Choroid plexus epithelial cell (primary cell): ENCODE data around the gene NR6A1.

ENCODE experiments used
- DNase-seq: peaks from one replicate; pipeline ENCODE4 v3.0.0-alpha.2; 2010; ENCODE audit warnings: low read depth
- H3K4me3 ChIP-seq: 2 replicates; pipeline ENCODE4 v1.5.1; 2011; ENCODE audit warnings: low read depth, mild to moderate bottlenecking, control low read depth, low read length, moderate library complexity
- TF ChIP-seq, protein P1 (sequence below): conservative IDR thresholded peaks from 2 replicates; pipeline ENCODE4 v1.5.1; 2011; ENCODE audit warnings: low read depth, mild to moderate bottlenecking, control low read depth, inconsistent platforms, low read length, moderate library complexity

Gene NR6A1

GRCh38 chr9:124520206-124520596 lies 250.9 kb downstream of the NR6A1 start:
- H3K4me3 ChIP-seq: no peak overlapping the region
- TF ChIP-seq, protein P1, sequence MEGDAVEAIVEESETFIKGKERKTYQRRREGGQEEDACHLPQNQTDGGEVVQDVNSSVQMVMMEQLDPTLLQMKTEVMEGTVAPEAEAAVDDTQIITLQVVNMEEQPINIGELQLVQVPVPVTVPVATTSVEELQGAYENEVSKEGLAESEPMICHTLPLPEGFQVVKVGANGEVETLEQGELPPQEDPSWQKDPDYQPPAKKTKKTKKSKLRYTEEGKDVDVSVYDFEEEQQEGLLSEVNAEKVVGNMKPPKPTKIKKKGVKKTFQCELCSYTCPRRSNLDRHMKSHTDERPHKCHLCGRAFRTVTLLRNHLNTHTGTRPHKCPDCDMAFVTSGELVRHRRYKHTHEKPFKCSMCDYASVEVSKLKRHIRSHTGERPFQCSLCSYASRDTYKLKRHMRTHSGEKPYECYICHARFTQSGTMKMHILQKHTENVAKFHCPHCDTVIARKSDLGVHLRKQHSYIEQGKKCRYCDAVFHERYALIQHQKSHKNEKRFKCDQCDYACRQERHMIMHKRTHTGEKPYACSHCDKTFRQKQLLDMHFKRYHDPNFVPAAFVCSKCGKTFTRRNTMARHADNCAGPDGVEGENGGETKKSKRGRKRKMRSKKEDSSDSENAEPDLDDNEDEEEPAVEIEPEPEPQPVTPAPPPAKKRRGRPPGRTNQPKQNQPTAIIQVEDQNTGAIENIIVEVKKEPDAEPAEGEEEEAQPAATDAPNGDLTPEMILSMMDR: no peak
- DNase-seq: no peak

- no peak for DNase-seq
- TF ChIP-seq, protein P1: no peak
- no peak overlapping the region for H3K4me3 ChIP-seq
These were observed 253.0 kb downstream of the NR6A1 start for GRCh38 chr9:124518116-124518515.

DNA sequence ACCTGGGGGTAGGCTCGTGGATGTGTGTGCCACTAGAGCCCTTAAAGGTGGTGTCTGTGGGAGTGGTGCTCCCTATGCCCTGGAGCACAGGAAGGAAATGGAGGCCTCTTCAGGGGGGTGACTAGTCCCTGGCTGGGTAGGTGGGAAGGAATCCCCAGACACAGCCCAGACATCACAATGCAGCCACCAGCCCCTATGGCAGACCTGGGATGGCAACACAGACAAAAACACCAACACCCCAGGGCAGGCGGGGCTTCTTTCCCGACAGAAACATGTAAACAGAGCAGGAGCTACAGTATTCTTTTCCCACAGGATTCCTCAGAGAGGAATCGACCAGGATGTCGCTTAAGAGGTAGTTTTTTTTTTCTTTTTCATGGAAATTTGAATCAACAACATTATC lies 253.5 kb downstream of the NR6A1 start:
- H3K4me3 ChIP-seq: no peak overlapping the region
- TF ChIP-seq, protein P1: no peak

GRCh38 chr9:124514874-124515273 lies 256.2 kb downstream of the NR6A1 start:
- H3K4me3 ChIP-seq: no peak overlapping the region
- TF ChIP-seq, protein P1: no peak
- DNase-seq: no peak

More for the DNA sequence above, 253.5 kb downstream of the NR6A1 start:
- no peak for DNase-seq

DNA sequence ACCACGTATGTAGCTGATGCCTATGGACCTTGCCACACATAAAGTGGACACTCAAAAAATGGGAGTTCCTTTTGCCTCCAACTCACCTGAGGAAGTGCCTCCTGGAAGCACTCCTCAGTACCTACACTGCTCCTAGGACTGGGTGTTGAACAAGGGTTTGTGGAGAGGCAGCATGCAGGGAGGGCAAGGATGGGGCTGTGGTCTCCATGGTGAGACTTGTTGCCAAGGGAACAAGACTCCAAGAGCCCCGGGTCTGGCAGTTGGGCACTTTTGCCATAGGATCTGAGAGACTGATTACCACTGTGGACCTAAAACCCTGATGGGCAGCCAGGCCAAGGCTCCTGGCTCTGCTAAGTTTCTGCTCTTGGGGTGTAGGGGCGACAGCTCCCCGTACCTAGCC lies 257.0 kb downstream of the NR6A1 start:
- DNase-seq: no peak
- TF ChIP-seq, protein P1: no peak
- H3K4me3 ChIP-seq: no peak overlapping the region

DNA sequence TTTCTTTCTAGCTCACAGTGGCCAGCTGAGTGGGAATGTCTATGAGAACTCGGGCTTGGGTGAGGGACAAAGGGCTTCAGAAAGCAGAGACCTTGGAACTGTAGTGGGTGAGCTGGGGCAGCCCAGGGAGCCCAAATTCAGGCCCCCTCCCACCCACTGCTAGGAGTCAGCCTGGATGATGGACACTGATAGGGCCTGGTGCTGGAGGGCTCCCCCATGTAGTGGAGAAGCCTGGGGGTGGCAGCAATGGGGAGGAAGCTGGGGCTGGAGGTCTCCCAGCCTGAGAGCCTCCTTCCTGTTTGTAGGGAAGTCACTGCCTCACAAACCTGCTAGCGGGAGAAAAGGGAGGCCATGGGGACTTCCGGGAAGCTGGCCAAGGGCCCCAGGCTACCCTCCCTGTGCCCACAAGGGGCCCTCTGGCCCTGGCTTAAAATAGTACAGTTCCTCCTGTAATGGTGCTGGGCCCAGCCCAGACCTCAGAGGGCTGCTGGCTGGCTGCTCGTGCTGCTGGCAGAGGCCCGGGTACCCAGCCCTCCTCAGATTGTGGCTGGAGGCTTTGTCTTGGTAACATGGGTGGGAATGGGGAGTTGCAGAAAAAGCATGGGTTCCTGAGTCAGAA lies 257.6 kb downstream of the NR6A1 start:
- DNase-seq: no peak
- TF ChIP-seq, protein P1: no peak
- H3K4me3 ChIP-seq: no peak overlapping the region

- TF ChIP-seq, protein P1: no peak
- H3K4me3 ChIP-seq: no peak overlapping the region
- no peak for DNase-seq
These were observed 258.3 kb downstream of the NR6A1 start for GRCh38 chr9:124512806-124513204.
